IMR-90 (cell line): ENCODE measurements around the gene IRF2BP1. TPM values are rescaled to one million over a fixed set of nuclear protein-coding genes. Genes with fewer than 3 reads are reported as not detected.

ENCODE experiments used
- ATAC-seq: fragments of 200-7000 bp; cut with Tn5 transposase; 2 replicates; pipeline ENCODE4 v1.9.1; 2020; ENCODE audit warnings: low read depth, mild to moderate bottlenecking, moderate library complexity
- BruUV-seq: library from RNA; stranded (reverse); fragments of 400-500 nt; replicated peaks from 2 replicates; lab custom pipeline; 2021; lab: Mats Ljungman, UMichigan
- CTCF ChIA-PET: fragments of 300-600 bp; formaldehyde crosslinking; extraction: SDS; loops from one replicate; lab custom pipeline; 2021; ENCODE audit warnings: antibody characterized with exemption; lab: Yijun Ruan, JAX
- POLR2A ChIA-PET: fragments of 300-600 bp; sonication (Branson Sonifier 250); formaldehyde crosslinking; loops from one replicate; lab custom pipeline; 2022; ENCODE audit warnings: antibody characterized with exemption; ENCODE audit not compliant: unreplicated experiment; lab: Charles Lee
- DNase-seq: peaks from one replicate; pipeline ENCODE4 v3.0.0; 2013
- H2AFZ ChIP-seq: replicated peaks from 2 replicates; pipeline ENCODE3; 2013; ENCODE audit warnings: low read length, mild to moderate bottlenecking; ENCODE audit not compliant: poor library complexity
- H2AK5ac ChIP-seq: 2 replicates; pipeline ENCODE4 v1.6.1; 2013; ENCODE audit warnings: low read depth, low read length, inconsistent platforms
- H2AK9ac ChIP-seq: replicated peaks from 2 replicates; pipeline ENCODE3; 2013; ENCODE audit warnings: mild to moderate bottlenecking, low read depth, low read length, moderate library complexity; ENCODE audit not compliant: poor library complexity
- H2BK120ac ChIP-seq: 2 replicates; pipeline ENCODE4 v1.6.1; 2013; ENCODE audit warnings: low read depth, low read length, inconsistent platforms
- H2BK15ac ChIP-seq: 3 replicates; pipeline ENCODE4 v1.6.1; 2013; ENCODE audit warnings: low read depth, low read length, inconsistent platforms
- H2BK20ac ChIP-seq: 2 replicates; pipeline ENCODE4 v1.6.1; 2013; ENCODE audit warnings: low read depth, mild to moderate bottlenecking, inconsistent platforms, low read length, moderate library complexity
- H2BK5ac ChIP-seq: 2 replicates; pipeline ENCODE4 v1.6.1; 2013; ENCODE audit warnings: mild to moderate bottlenecking, low read depth, low read length, inconsistent platforms; ENCODE audit not compliant: poor library complexity, severe bottlenecking
- H3K14ac ChIP-seq: replicated peaks from 2 replicates; pipeline ENCODE4 v1.6.1; 2013; ENCODE audit warnings: low read depth, low read length, inconsistent platforms
- H3K18ac ChIP-seq: 2 replicates; pipeline ENCODE4 v1.6.1; 2013; ENCODE audit warnings: low read depth, low read length, control low read depth
- H3K23ac ChIP-seq: 2 replicates; pipeline ENCODE4 v1.6.1; 2013; ENCODE audit warnings: low read depth, low read length, inconsistent platforms
- H3K27ac ChIP-seq: 2 replicates; pipeline ENCODE4 v1.5.1; 2013; ENCODE audit warnings: mild to moderate bottlenecking, control low read depth, low read length; ENCODE audit not compliant: insufficient read depth
- H3K27me3 ChIP-seq: 2 replicates; pipeline ENCODE4 v1.6.1; 2013; ENCODE audit warnings: low read length; ENCODE audit not compliant: control insufficient read depth, insufficient read depth
- H3K36me3 ChIP-seq: 2 replicates; pipeline ENCODE4 v1.6.1; 2013; ENCODE audit warnings: low read length, mixed read lengths; ENCODE audit not compliant: control insufficient read depth, insufficient read depth
- H3K4ac ChIP-seq: 2 replicates; pipeline ENCODE4 v1.6.1; 2013; ENCODE audit warnings: low read depth, low read length, inconsistent platforms
- H3K4me1 ChIP-seq: 2 replicates; pipeline ENCODE4 v1.6.1; 2013; ENCODE audit warnings: low read length, mixed read lengths; ENCODE audit not compliant: control insufficient read depth, insufficient read depth
- H3K4me2 ChIP-seq: 2 replicates; pipeline ENCODE4 v1.6.1; 2013; ENCODE audit warnings: low read depth, mild to moderate bottlenecking, control low read depth, low read length, moderate library complexity
- H3K4me3 ChIP-seq: 2 replicates; pipeline ENCODE4 v1.5.1; 2013; ENCODE audit warnings: low read depth, mild to moderate bottlenecking, control low read depth, low read length, moderate library complexity; ENCODE audit not compliant: insufficient read depth
- H3K56ac ChIP-seq: 2 replicates; pipeline ENCODE4 v1.6.1; 2013; ENCODE audit warnings: low read length, inconsistent platforms; ENCODE audit not compliant: insufficient read depth; ENCODE audit errors: extremely low read depth
- H3K79me1 ChIP-seq, 2 experiments: 2 replicates each; pipeline ENCODE4 v1.6.1; 2013; ENCODE audit warnings: low read length in 2 of 2, inconsistent platforms in 1 of 2, low read depth in 1 of 2
- H3K9ac ChIP-seq: 2 replicates; pipeline ENCODE4 v1.6.1; 2013; ENCODE audit warnings: low read depth, low read length, control low read depth
- H3K9me1 ChIP-seq: 2 replicates; pipeline ENCODE4 v1.6.1; 2013; ENCODE audit warnings: low read length, inconsistent platforms; ENCODE audit not compliant: insufficient read depth
- H3K9me3 ChIP-seq: 2 replicates; pipeline ENCODE4 v1.6.1; 2013; ENCODE audit warnings: low read length; ENCODE audit not compliant: control insufficient read depth, insufficient read depth
- H4K20me1 ChIP-seq: 2 replicates; pipeline ENCODE4 v1.6.1; 2013; ENCODE audit warnings: low read length, inconsistent platforms; ENCODE audit not compliant: insufficient read depth
- H4K5ac ChIP-seq: 2 replicates; pipeline ENCODE4 v1.6.1; 2013; ENCODE audit warnings: mild to moderate bottlenecking, low read depth, low read length, control low read depth
- H4K8ac ChIP-seq, 2 experiments: 2 replicates each; pipeline ENCODE4 v1.6.1; 2013; ENCODE audit warnings: low read depth in 2 of 2, low read length in 2 of 2, control low read depth in 1 of 2, inconsistent platforms in 1 of 2
- H4K91ac ChIP-seq: 2 replicates; pipeline ENCODE4 v1.6.1; 2013; ENCODE audit warnings: low read depth, low read length, inconsistent platforms; ENCODE audit not compliant: insufficient read depth
- BHLHE40 ChIP-seq: fragments of 150-350 bp; IDR thresholded peaks from 2 replicates; pipeline ENCODE4 v1.6.1; 2016; ENCODE audit warnings: mild to moderate bottlenecking, low read depth, low read length
- CHD1 ChIP-seq: IDR thresholded peaks from 2 replicates; pipeline ENCODE4 v1.6.1; 2012; ENCODE audit warnings: low read depth, low read length, improper control_type of control experiment
- MAFK ChIP-seq: IDR thresholded peaks from 2 replicates; pipeline ENCODE4 v1.6.1; 2012; ENCODE audit warnings: low read depth, low read length, improper control_type of control experiment
- MAZ ChIP-seq: IDR thresholded peaks from 2 replicates; pipeline ENCODE4 v1.6.1; 2012; ENCODE audit warnings: low read depth, mild to moderate bottlenecking, low read length, improper control_type of control experiment, moderate library complexity, borderline replicate concordance
- RAD21 ChIP-seq: IDR thresholded peaks from 2 replicates; pipeline ENCODE4 v1.6.1; 2012; ENCODE audit warnings: low read length, improper control_type of control experiment
- WGBS, 2 experiments: methylation state at CpG; one replicate each; pipeline versions ENCODE4 v1.1.5 to v1.1.7; 2013; ENCODE audit warnings: missing lambda C conversion rate in 2 of 2; ENCODE audit not compliant: insufficient read length in 1 of 2; ENCODE audit errors: extremely low coverage in 2 of 2; 5-methylcytosine and 5-hydroxymethylcytosine counted together
- dilution Hi-C: fragments of 300-500 bp; cut with HindIII; formaldehyde crosslinking; loops from one replicate; pipeline ENCODE4 v1.14.3; 2018; ENCODE audit warnings: low sequenced_read_pairs; ENCODE audit not compliant: unreplicated experiment
- in situ Hi-C: fragments of 300-500 bp; cut with MboI; formaldehyde crosslinking; loops from 3 replicates; pipeline ENCODE4 v1.14.3; 2019; ENCODE audit warnings: low sequenced_read_pairs, inconsistent platforms, mixed read lengths
- intact Hi-C: fragments of 100-400 bp; cut with micrococcal nuclease; formaldehyde crosslinking; loops from 2 replicates; pipeline ENCODE4 v1.10.0; 2022
- polyA plus RNA-seq, 3 experiments: library from polyadenylated mRNA; depleted of rRNA; stranded (reverse); fragments of >200 nt; gene quantifications; 2 replicates each; pipeline ENCODE4 v1.2.3, GENCODE V29; 2012; ENCODE audit warnings: low replicate concordance in 1 of 3
- total RNA-seq: library from RNA; depleted of rRNA; stranded (reverse); fragments of >200 nt; gene quantifications from 2 replicates; pipeline ENCODE4 v1.2.3, GENCODE V29; 2012

IRF2BP1 gene
- total and polyA plus RNA-seq, 2 of the 4 experiments (the other 2 are of a cell fraction), result 4.5 to 8.5 TPM

DNA sequence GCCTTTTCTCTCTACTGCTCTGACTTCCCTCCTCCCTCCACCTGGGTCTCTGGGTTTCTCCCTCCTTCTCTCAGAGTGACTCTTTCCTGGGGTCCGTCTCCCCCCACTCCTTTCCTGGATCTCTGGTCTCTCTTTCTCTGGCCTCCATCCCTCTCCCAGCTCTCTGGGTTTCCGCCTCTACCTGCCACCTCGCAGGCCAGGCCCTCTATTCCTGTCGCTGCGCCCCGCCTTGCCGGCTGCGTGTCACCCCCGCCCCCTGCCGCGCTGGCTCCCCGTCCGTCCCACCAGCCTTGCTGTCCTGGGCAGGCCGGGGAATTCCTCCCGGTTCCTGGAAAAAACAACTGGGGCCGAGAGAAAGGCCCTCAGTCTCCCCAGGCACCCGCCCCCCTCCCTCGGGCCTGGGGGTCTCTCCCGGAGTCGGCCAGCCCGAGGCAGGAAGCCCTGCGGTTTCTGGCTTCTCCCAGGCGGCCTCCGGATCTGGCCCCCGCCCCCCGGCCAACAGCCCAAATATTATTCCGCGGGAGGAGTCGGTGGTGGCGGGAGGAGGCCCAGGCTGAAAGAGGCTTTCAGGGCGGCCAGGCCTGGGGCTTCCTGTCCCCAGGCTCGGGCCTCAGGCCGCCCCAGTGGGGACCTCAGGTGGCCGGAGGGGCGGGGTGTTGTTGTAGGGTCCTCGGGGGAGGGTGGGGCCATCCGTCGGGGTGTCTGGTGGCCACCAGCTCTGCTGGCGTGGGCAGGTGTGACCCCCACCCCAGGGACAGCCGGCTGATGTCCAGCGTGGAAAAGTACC lies 9.3 kb downstream of the IRF2BP1 start:
- WGBS, 2 experiments, result 25% methylated on average over 14 of the region's 41 CpGs; no CpG with 5 or more reads in 1 of the 2 experiments
- peaks cover 28% of the 10 kb centered on the region for H3K27me3 ChIP-seq
- H3K18ac ChIP-seq, result 0 out of 2 replicates have a peak overlapping the region, but pooled peaks have one; percentile 26
- peak overlapping the region; percentile 90 for H2AFZ ChIP-seq
- TF ChIP-seq CHD1 (no peak), RAD21 (no peak), BHLHE40 (no peak), MAFK (no peak), MAZ (peak; percentile 28; the same call in 1 of the 2 replicates)
- dilution Hi-C loops (no loop called here), intact Hi-C loops (no loop called here), in situ Hi-C loops (no loop called here)
- H3K9ac ChIP-seq, result peak overlapping the region; percentile 38; the same call in 1 of the 2 replicates
- no peak overlapping the region for H2BK5ac ChIP-seq
- H4K5ac ChIP-seq, result peak overlapping the region; percentile 87; the same call in 1 of the 2 replicates
- ATAC-seq (peak; percentile 68), DNase-seq (peak; percentile 16)
- no peak overlapping the region for H3K27ac ChIP-seq
- no peaks in the 10 kb centered on the region for H4K20me1 ChIP-seq
- H3K4ac ChIP-seq, result peak overlapping the region; percentile 83
- H2BK20ac ChIP-seq, result no peak overlapping the region
- peaks cover 4% of the 10 kb centered on the region; the same call in 1 of the 2 replicates for H3K4me1 ChIP-seq
- BruUV-seq, result no TSS peak
- H3K4me3 ChIP-seq, result no peak overlapping the region
- no peaks in the 10 kb centered on the region for H3K36me3 ChIP-seq
- no peak overlapping the region for H3K56ac ChIP-seq
- no peaks in the 10 kb centered on the region for H3K9me1 ChIP-seq
- no peak overlapping the region for H3K14ac ChIP-seq
- H3K9me3 ChIP-seq, result no peaks in the 10 kb centered on the region
- no peak overlapping the region for H3K4me2 ChIP-seq
- no peak overlapping the region for H3K23ac ChIP-seq
- H3K79me1 ChIP-seq, result no peaks in the 10 kb centered on the region
- peak overlapping the region; percentile 32; the same call in 1 of the 2 replicates for H4K91ac ChIP-seq
- 0 out of 3 replicates have a peak overlapping the region, but pooled peaks have one; percentile 2 for H2BK15ac ChIP-seq
- peak overlapping the region; percentile 70 to 82; a peak in 3 of 4 replicates for H4K8ac ChIP-seq
- peak overlapping the region; percentile 72 for H2AK9ac ChIP-seq
- no peak overlapping the region for H2AK5ac ChIP-seq
- ChIA-PET CTCF (no interaction called here), POLR2A (no interaction called here)
- H2BK120ac ChIP-seq, result peak overlapping the region; percentile 19; the same call in 1 of the 2 replicates
